ENCODE data around the gene AK4.

GRCh38 chr1:65109487-65109886 lies 38.5 kb upstream of the AK4 start:
- TF ChIP-seq REST (IDR thresholded peaks at IDR 0.05; ENCODE audit: insufficient read depth in 1 of 2, low read depth in 2 of 2, low read length in 2 of 2) (no peak), POLR2AphosphoS5 (IDR thresholded peaks at IDR 0.05; ENCODE audit: low read depth, low read length) (no peak), SIN3A (IDR thresholded peaks at IDR 0.05; ENCODE audit: borderline replicate concordance, insufficient read depth, low read length) (no peak), TAF1 (IDR thresholded peaks at IDR 0.05; ENCODE audit: borderline replicate concordance, insufficient read depth, low read length) (no peak)

Measured in PFSK-1 (cell line).